MM.1S (cell line): ENCODE results near the gene PCDHAC1.

ENCODE experiments used
- DNase-seq: peaks from one replicate; pipeline ENCODE4 v3.0.0-alpha.2; 2015
- H2AFZ ChIP-seq: fragments of 300-600 bp; sonication (generic); 2 replicates; pipeline ENCODE4 v1.6.0; 2016; ENCODE audit warnings: antibody characterized with exemption, low read length
- H3F3A ChIP-seq: fragments of 300-600 bp; sonication (generic); 2 replicates; pipeline ENCODE4 v1.6.1; 2016; ENCODE audit warnings: mild to moderate bottlenecking, antibody characterized with exemption, low read length, moderate library complexity, mixed read lengths; ENCODE audit not compliant: insufficient read depth
- H3K27ac ChIP-seq: fragments of 300-600 bp; sonication (generic); 2 replicates; pipeline ENCODE4 v1.5.1; 2016; ENCODE audit warnings: mild to moderate bottlenecking, low read length
- H3K27me3 ChIP-seq: fragments of 300-600 bp; sonication (generic); replicated peaks from 2 replicates; pipeline ENCODE4 v1.6.0; 2016; ENCODE audit warnings: low read length; ENCODE audit not compliant: insufficient read depth
- H3K36me3 ChIP-seq: fragments of 300-600 bp; sonication (generic); replicated peaks from 2 replicates; pipeline ENCODE4 v1.6.1; 2016; ENCODE audit warnings: mild to moderate bottlenecking, low read length, mixed read lengths; ENCODE audit not compliant: insufficient read depth
- H3K4me1 ChIP-seq: fragments of 300-600 bp; sonication (generic); 2 replicates; pipeline ENCODE4 v1.6.1; 2016; ENCODE audit warnings: low read length, mixed read lengths
- H3K4me2 ChIP-seq: fragments of 300-600 bp; sonication (generic); 2 replicates; pipeline ENCODE4 v1.6.0; 2016; ENCODE audit warnings: low read depth, low read length
- H3K4me3 ChIP-seq: fragments of 300-600 bp; sonication (generic); 2 replicates; pipeline ENCODE4 v1.5.1; 2016; ENCODE audit warnings: low read length, mixed read lengths
- H3K79me2 ChIP-seq: fragments of 300-600 bp; sonication (generic); 2 replicates; pipeline ENCODE4 v1.6.1; 2016; ENCODE audit warnings: mixed run types, low read length, mixed read lengths
- H3K9ac ChIP-seq: fragments of 300-600 bp; sonication (generic); 2 replicates; pipeline ENCODE4 v1.6.1; 2016; ENCODE audit warnings: low read length, mixed read lengths
- H3K9me2 ChIP-seq: fragments of 300-600 bp; sonication (generic); replicated peaks from 2 replicates; pipeline ENCODE4 v1.6.1; 2016; ENCODE audit warnings: mild to moderate bottlenecking, low read length, mixed read lengths; ENCODE audit not compliant: insufficient read depth
- H3K9me3 ChIP-seq: fragments of 300-600 bp; sonication (generic); replicated peaks from 2 replicates; pipeline ENCODE4 v1.6.1; 2016; ENCODE audit warnings: mild to moderate bottlenecking, low read length, mixed read lengths; ENCODE audit not compliant: insufficient read depth
- H4K20me1 ChIP-seq: fragments of 300-600 bp; sonication (generic); 2 replicates; pipeline ENCODE4 v1.6.1; 2016; ENCODE audit warnings: mild to moderate bottlenecking, low read length, moderate library complexity, mixed read lengths; ENCODE audit not compliant: insufficient read depth
- CTCF ChIP-seq: fragments of 300-600 bp; sonication (generic); IDR thresholded peaks from 2 replicates; pipeline ENCODE4 v1.5.1; 2016; ENCODE audit warnings: antibody characterized with exemption, low read length, mixed read lengths
- EZH2 ChIP-seq: fragments of 300-600 bp; sonication (generic); optimal IDR thresholded peaks from 2 replicates; pipeline ENCODE3; 2017; ENCODE audit warnings: low read depth, mild to moderate bottlenecking, antibody characterized with exemption, low read length, mixed read lengths
- EZH2phosphoT487 ChIP-seq: fragments of 300-600 bp; sonication (generic); IDR thresholded peaks from 2 replicates; pipeline ENCODE4 v1.6.1; 2018; ENCODE audit warnings: antibody characterized with exemption, low read length

The PCDHAC1 gene

GRCh38 chr5:140967226-140967893 lies 41.3 kb downstream of the PCDHAC1 start:
- Histone ChIP-seq H3K79me2 (no peaks in the 10 kb centered on the region), H3K4me1 (no peaks in the 10 kb centered on the region), H3K9me3 (no peaks in the 10 kb centered on the region), H3K27ac (no peak overlapping the region), H2AFZ (no peak overlapping the region), H3K36me3 (no peaks in the 10 kb centered on the region), H3K9me2 (no peaks in the 10 kb centered on the region), H3K4me3 (no peak overlapping the region), H3K27me3 (no peaks in the 10 kb centered on the region), H3F3A (no peaks in the 10 kb centered on the region), H3K9ac (no peak overlapping the region), H4K20me1 (no peaks in the 10 kb centered on the region), H3K4me2 (no peak overlapping the region)
- no peak for DNase-seq
- TF ChIP-seq EZH2: no peak
- TF ChIP-seq CTCF: no peak
- no peak for TF ChIP-seq EZH2phosphoT487

- H3K9ac ChIP-seq: no peak overlapping the region
- DNase-seq: no peak
Observed at GRCh38 chr5:140969880-140970279, 43.8 kb downstream of the PCDHAC1 start.

GRCh38 chr5:140973550-140973949 lies 47.5 kb downstream of the PCDHAC1 start:
- Histone ChIP-seq H3K4me1 (no peaks in the 10 kb centered on the region), H3F3A (no peaks in the 10 kb centered on the region), H3K27me3 (no peaks in the 10 kb centered on the region), H3K9ac (no peak overlapping the region), H3K4me2 (no peak overlapping the region), H3K79me2 (no peaks in the 10 kb centered on the region), H4K20me1 (no peaks in the 10 kb centered on the region), H3K9me3 (no peaks in the 10 kb centered on the region), H3K36me3 (no peaks in the 10 kb centered on the region), H3K4me3 (no peak overlapping the region), H3K9me2 (no peaks in the 10 kb centered on the region), H2AFZ (no peak overlapping the region), H3K27ac (no peak overlapping the region)
- TF ChIP-seq EZH2phosphoT487: no peak
- DNase-seq: no peak

More at GRCh38 chr5:140969880-140970279, 43.8 kb downstream of the PCDHAC1 start:
- no peaks in the 10 kb centered on the region for H3K27me3 ChIP-seq
- H4K20me1 ChIP-seq: no peaks in the 10 kb centered on the region
- H3F3A ChIP-seq: no peaks in the 10 kb centered on the region
- H3K9me2 ChIP-seq: no peaks in the 10 kb centered on the region
- H3K36me3 ChIP-seq: no peaks in the 10 kb centered on the region
- H3K27ac ChIP-seq: no peak overlapping the region
- H3K4me2 ChIP-seq: no peak overlapping the region
- H3K9me3 ChIP-seq: no peaks in the 10 kb centered on the region
- H3K79me2 ChIP-seq: no peaks in the 10 kb centered on the region
- H3K4me1 ChIP-seq: no peaks in the 10 kb centered on the region
- TF ChIP-seq EZH2 (no peak), CTCF (no peak), EZH2phosphoT487 (no peak)
- H2AFZ ChIP-seq: no peak overlapping the region
- H3K4me3 ChIP-seq: no peak overlapping the region

GRCh38 chr5:140977003-140977402 lies 50.9 kb downstream of the PCDHAC1 start:
- no peak for TF ChIP-seq EZH2phosphoT487
- no peaks in the 10 kb centered on the region for H3K4me1 ChIP-seq
- no peaks in the 10 kb centered on the region for H3K9me2 ChIP-seq
- no peak overlapping the region for H3K4me2 ChIP-seq
- no peaks in the 10 kb centered on the region for H3K27me3 ChIP-seq
- DNase-seq: no peak
- no peaks in the 10 kb centered on the region for H3K36me3 ChIP-seq
- H4K20me1 ChIP-seq: no peaks in the 10 kb centered on the region
- no peak overlapping the region for H3K27ac ChIP-seq
- H3K9me3 ChIP-seq: no peaks in the 10 kb centered on the region
- H3K4me3 ChIP-seq: no peak overlapping the region
- H3K9ac ChIP-seq: no peak overlapping the region
- H3K79me2 ChIP-seq: no peaks in the 10 kb centered on the region
- no peaks in the 10 kb centered on the region for H3F3A ChIP-seq
- H2AFZ ChIP-seq: no peak overlapping the region
